ENCODE data around the gene KLHL29. TPM values are rescaled to one million over a fixed set of nuclear protein-coding genes. Genes with fewer than 3 reads are reported as not detected.
A peak's percentile ranks its signal among the peaks of the same experiment; 100 is the strongest.

Gene KLHL29
- total and polyA plus RNA-seq, 2 of the 13 experiments (the other 11 are each of a cell fraction or from before 2014, with no cell fraction given): 0.01 TPM; not detected in 1

- CTCF ChIA-PET (ENCODE audit: low intra/inter-chr PET ratio, low total read pairs): no interaction called here
- no peak for FAIRE-seq
Measured at GRCh38 chr2:23414871-23415270, 29.9 kb downstream of the KLHL29 start.

More at GRCh38 chr2:23414871-23415270, 29.9 kb downstream of the KLHL29 start:
- no peak overlapping the region for H3K27ac ChIP-seq (ENCODE audit: extremely low read length, insufficient read depth, low read length)
- no peaks in the 10 kb centered on the region for H4K20me1 ChIP-seq (ENCODE audit: insufficient read depth, low read length)
- intact Hi-C loops (cut with micrococcal nuclease; ENCODE audit: unreplicated experiment) (no loop called here), in situ Hi-C loops (cut with HindIII; ENCODE audit: extremely low pct_ligation_motif_present, low pct_unique_long_range_greater_than_20kb) (no loop called here)
- no peak overlapping the region for H3K4me3 ChIP-seq (replicated peaks in 1 of 3; ENCODE audit: insufficient read depth in 1 of 3, low read depth in 2 of 3, low read length in 3 of 3)
- H3K9ac ChIP-seq (ENCODE audit: insufficient read depth, low read depth, low read length): no peak overlapping the region
- peak; percentile 21 for DNase-seq (ENCODE audit: low spot score)
- BruUV-seq (replicated peaks): no TSS peak
- 60% methylated on average over 4 of the region's 4 CpGs for WGBS (ENCODE audit: low lambda C conversion rate)
- H3K9me3 ChIP-seq (ENCODE audit: low read length): no peaks in the 10 kb centered on the region
- no peak for TF ChIP-seq HNF1A (IDR thresholded peaks at IDR 0.05; ENCODE audit: low read depth)
- no peak for TF ChIP-seq HNF1A (CRISPR knock-in tag; IDR thresholded peaks at IDR 0.05; ENCODE audit: borderline replicate concordance)
- peak; percentile 33 for TF ChIP-seq CTCF (CRISPR knock-in tag; IDR thresholded peaks at IDR 0.05)
- no peak for TF ChIP-seq ETV5 (CRISPR knock-in tag; IDR thresholded peaks at IDR 0.05; ENCODE audit: borderline replicate concordance)
- TF ChIP-seq ZNF337 (CRISPR knock-in tag; IDR thresholded peaks at IDR 0.05; ENCODE audit: borderline replicate concordance, low read depth): no peak
- TF ChIP-seq ZBTB46 (CRISPR knock-in tag; IDR thresholded peaks at IDR 0.05; ENCODE audit: borderline replicate concordance): no peak
- TF ChIP-seq ZNF768 (CRISPR knock-in tag; IDR thresholded peaks at IDR 0.05): no peak
- no peak for TF ChIP-seq GATA4 (IDR thresholded peaks at IDR 0.05; ENCODE audit: borderline replicate concordance, low read depth)
- no peak for TF ChIP-seq SMAD3 (CRISPR knock-in tag; IDR thresholded peaks at IDR 0.05)
- 0 out of 2 replicates have a peak, but pooled peaks have one; percentile 19 for TF ChIP-seq STAG1 (CRISPR knock-in tag; IDR thresholded peaks at IDR 0.05)
- TF ChIP-seq TGIF2 (CRISPR knock-in tag; IDR thresholded peaks at IDR 0.05): no peak
- no peaks in the 10 kb centered on the region for H3K4me1 ChIP-seq (ENCODE audit: insufficient read depth, low read length)
- H3K4me2 ChIP-seq (ENCODE audit: low read depth, low read length): no peak overlapping the region
- H3K27me3 ChIP-seq (ENCODE audit: control insufficient read depth in 1 of 2, insufficient read depth in 2 of 2, low read length in 2 of 2): peaks cover 0 to 1% of the 10 kb centered on the region in 2 experiments; a peak in 1 of 5 replicates
- no peaks in the 10 kb centered on the region for H3K79me2 ChIP-seq (ENCODE audit: insufficient read depth, low read length)
- POLR2A ChIA-PET: no interaction called here
- ATAC-seq: peak; percentile 85
- H3K36me3 ChIP-seq (replicated peaks in 1 of 2; ENCODE audit: control insufficient read depth in 1 of 2, insufficient read depth in 2 of 2, low read length in 2 of 2): no peaks in the 10 kb centered on the region
- no peak overlapping the region for H2AFZ ChIP-seq (ENCODE audit: low read length)

Data from HepG2 (cell line).